Stimulated activated CD4-positive, alpha-beta T cell treated with anti-CD3 and anti-CD28 coated beads, Interleukin-1b, Interleukin-23, amount 100 ng/mL, for 24 hours (primary cell): Measurements from ENCODE around the gene VKORC1.

Experiments
- DNase-seq, 4 experiments: peaks; one replicate each; pipeline ENCODE4 v3.0.0-alpha.2; 2020; ENCODE audit warnings: low read depth in 4 of 4, low spot score in 1 of 4

Gene VKORC1

DNA sequence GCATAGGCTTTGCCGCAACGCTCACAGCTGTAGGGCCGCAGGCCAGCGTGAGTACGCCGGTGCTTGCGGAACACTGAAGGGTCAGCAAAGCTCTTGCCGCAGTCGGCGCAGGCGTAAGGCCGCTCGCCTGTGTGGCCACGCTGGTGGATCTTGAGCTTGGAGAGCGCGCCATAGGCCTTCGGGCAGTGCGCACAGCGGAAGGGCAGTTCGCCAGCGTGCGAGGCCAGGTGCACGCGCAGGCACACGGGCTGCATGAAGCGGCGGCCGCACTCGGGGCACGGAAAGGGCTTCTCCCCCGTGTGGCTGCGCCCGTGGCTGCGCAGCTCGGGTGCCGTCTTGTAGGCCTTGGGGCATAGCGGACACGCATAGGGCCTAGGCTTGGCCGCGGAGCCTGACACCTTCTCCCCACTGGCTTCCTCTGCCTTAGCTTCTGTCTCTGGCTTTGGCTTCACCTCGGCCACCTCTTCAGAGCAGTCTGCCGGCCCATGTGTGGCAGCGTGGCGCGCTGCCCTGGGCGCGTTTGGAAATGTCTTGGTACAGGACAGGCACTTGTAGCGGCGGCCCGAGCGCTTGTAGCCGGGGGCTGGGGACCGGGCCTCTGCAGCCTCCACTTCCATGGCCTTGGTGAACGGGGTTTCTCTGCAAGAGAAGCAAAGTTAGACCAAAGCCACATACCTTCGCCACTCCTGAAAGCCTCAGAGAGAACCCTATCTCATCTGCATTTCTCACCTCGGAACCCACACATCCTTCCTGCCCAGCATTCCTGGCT lies 30.6 kb downstream of the VKORC1 start:
- DNase-seq, result no peak

DNA sequence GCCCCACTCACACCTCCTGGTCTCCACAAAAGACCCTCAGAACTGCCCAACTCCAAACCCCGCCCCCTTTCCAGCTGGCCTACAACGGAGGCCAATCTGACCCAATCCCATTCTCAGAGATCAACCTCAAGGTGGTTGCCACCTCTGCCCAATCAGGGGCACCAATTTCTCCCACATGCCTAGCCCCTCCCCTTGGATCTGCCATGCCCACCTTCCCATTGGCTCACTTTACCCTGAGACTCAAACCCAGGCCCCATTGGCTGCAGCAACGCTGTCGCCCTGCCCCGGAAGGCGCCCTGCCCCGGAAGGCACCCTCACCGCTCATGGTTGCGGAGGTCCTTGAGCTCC lies 31.1 kb downstream of the VKORC1 start:
- DNase-seq, result no peak

GRCh38 chr16:31061813-31062440 lies 32.7 kb downstream of the VKORC1 start:
- no peak for DNase-seq

DNA sequence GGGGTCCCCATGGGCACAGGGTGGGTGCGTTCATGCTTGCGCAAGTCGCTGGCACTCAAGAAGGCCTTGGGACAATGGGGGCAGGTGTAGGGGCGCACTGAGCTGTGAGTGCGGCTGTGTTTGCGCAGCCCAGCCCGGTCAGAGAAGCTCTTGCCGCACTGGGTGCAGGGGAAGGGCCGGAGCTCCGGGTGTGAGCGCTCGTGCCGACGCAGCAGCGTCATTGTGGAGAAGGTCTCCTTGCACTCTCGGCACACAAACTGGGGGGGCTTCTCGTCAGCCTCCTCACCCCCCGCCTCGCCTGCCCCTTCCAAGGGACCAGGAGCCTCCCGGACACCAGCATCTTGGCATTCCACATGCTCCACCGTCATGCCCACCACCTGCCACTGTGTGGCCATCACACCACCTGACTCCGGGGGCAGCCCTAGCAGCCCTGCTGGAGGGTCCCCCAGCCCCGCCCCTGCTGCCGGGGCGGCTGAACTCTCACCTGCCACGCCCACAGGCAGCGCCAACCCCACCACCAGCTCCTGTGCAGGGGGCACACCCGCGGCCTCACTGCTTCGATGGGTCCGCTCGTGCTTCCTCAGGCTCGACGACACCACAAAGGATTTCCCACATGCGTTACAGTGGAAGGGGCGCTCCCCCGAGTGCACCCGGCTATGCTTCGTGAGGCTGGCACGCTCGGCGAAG lies 33.3 kb downstream of the VKORC1 start:
- DNase-seq, result no peak

DNA sequence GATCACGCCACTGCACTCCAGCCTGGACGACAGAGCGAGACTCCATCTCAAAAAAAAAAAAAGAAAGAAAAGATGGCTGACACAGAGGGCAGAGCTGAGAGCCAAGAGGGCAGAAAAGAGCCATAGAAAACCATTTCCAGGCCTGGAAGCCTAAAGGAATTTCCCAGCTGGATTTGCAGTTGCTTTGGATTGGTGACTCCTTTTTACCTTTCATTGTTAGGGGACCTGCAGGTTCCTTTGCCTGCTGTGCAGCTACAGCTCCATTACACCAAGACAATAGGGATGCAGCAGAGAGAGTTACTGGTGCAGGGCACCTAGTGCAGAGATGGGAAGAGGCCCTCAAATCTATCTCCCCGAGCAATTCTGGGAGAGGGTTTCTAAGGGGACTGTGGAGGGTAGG lies 39.0 kb downstream of the VKORC1 start:
- DNase-seq, result no peak

DNA sequence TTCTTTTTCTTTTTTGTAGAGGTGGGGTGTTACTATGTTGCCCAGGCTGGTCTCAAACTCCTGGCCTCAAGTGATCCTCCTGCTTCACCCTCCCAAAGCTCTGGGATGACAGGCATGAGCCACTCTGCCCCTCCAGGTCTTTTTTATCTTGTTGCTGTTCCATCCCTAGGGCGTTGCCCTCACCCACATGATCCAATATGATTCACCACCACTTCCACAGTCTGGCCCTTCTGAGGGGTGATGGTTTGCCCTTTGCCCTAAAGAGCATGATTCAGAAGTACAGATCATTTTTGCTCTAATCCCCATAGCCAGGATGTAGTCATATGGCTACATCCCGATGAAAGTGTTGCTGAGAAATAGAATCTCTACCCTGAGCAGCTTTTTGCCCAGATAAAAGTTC lies 42.5 kb downstream of the VKORC1 start:
- DNase-seq, result no peak

- no peak for DNase-seq
These were observed 44.1 kb downstream of the VKORC1 start for GRCh38 chr16:31050280-31051030.

DNA sequence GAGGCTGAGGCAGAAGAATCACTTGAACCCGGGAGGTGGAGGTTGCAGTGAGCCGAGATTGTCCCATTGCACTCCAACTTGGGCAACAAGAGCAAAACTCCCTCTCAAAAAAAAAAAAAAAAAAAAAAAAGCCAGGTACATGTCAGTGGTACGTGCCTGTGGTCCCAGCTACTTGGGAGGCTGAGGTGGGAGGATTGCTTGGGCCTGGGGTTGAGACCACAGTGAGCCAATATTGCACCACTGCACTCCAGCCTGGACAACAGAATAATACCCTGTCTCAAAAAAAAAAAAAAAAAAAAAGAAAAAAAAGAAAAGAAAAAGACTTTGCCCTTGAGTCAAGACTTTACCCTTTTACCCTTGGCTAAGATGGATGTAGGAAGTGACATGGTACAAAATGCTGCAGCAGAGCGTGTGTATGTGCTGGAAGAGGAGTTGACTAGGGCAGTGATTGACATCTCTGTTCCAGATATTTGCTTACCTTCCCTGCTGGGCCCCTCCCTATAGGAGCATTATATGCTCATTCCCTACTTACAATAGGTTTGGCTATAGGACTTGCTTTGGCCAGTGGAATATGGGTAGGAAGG lies 50.6 kb downstream of the VKORC1 start:
- no peak for DNase-seq

- no peak for DNase-seq
These were observed 51.2 kb downstream of the VKORC1 start for GRCh38 chr16:31043352-31043751.

- DNase-seq, result no peak
These were observed 51.7 kb downstream of the VKORC1 start for GRCh38 chr16:31042866-31043265.
